ENCODE measurements around the gene SMPD3. TPM values are rescaled to one million over a fixed set of nuclear protein-coding genes. Genes with fewer than 3 reads are reported as not detected.

The SMPD3 gene
- total and polyA plus RNA-seq, 2 of the 4 experiments (the other 2 are of a cell fraction), result not detected

- DNase-seq, result no peak
- in situ Hi-C loops (cut with MboI; ENCODE audit: low sequenced_read_pairs), result no loop called here
- Histone ChIP-seq H3K9ac (ENCODE audit: low read depth, low read length) (no peak overlapping the region), H2AFZ (replicated peaks; ENCODE audit: low read length, poor library complexity) (no peak overlapping the region), H3K9me3 (ENCODE audit: control insufficient read depth, insufficient read depth, low read length) (no peaks in the 10 kb centered on the region), H2BK5ac (ENCODE audit: low read depth, low read length, poor library complexity, severe bottlenecking) (no peak overlapping the region), H3K4me2 (ENCODE audit: low read depth, low read length) (no peak overlapping the region), H3K36me3 (ENCODE audit: control insufficient read depth, insufficient read depth, low read length) (no peaks in the 10 kb centered on the region), H3K14ac (replicated peaks; ENCODE audit: low read depth, low read length) (no peak overlapping the region), H4K91ac (ENCODE audit: insufficient read depth, low read depth, low read length) (no peak overlapping the region), H2BK15ac (ENCODE audit: low read depth, low read length) (no peak overlapping the region), H3K23ac (ENCODE audit: low read depth, low read length) (no peak overlapping the region), H3K27me3 (ENCODE audit: control insufficient read depth, insufficient read depth, low read length) (peaks cover 48% of the 10 kb centered on the region), H4K20me1 (ENCODE audit: insufficient read depth, low read length) (no peaks in the 10 kb centered on the region), H3K27ac (ENCODE audit: insufficient read depth, low read length) (no peak overlapping the region), H3K18ac (ENCODE audit: low read depth, low read length) (no peak overlapping the region), H3K79me1 (ENCODE audit: low read depth in 1 of 2, low read length in 2 of 2) (no peaks in the 10 kb centered on the region), H4K5ac (ENCODE audit: low read depth, low read length) (no peak overlapping the region), H2AK9ac (replicated peaks; ENCODE audit: low read depth, low read length, poor library complexity) (no peak overlapping the region), H3K56ac (ENCODE audit: extremely low read depth, insufficient read depth, low read length) (no peak overlapping the region), H3K4me1 (ENCODE audit: control insufficient read depth, insufficient read depth, low read length) (no peaks in the 10 kb centered on the region), H3K4me3 (ENCODE audit: insufficient read depth, low read depth, low read length) (no peak overlapping the region), H4K8ac (ENCODE audit: low read depth in 2 of 2, low read length in 2 of 2) (no peak overlapping the region), H3K9me1 (ENCODE audit: insufficient read depth, low read length) (no peaks in the 10 kb centered on the region), H2BK20ac (ENCODE audit: low read depth, low read length) (no peak overlapping the region), H3K4ac (ENCODE audit: low read depth, low read length) (no peak overlapping the region), H2BK120ac (ENCODE audit: low read depth, low read length) (no peak overlapping the region), H2AK5ac (ENCODE audit: low read depth, low read length) (no peak overlapping the region)
- ChIA-PET CTCF (interaction anchor here (0.5 kb wide), 1 partner anchor 453 kb away, joined by 3 read pairs; no protein-coding TSS in a partner anchor), POLR2A (ENCODE audit: unreplicated experiment) (no interaction called here)
- no peak for ATAC-seq (ENCODE audit: low read depth)
- dilution Hi-C loops (cut with HindIII; ENCODE audit: low sequenced_read_pairs, unreplicated experiment), result no loop called here
- 95% methylated on average over 3 of the region's 8 CpGs; no CpG with 5 or more reads in 1 of the 2 experiments for WGBS, 2 experiments (ENCODE audit: extremely low coverage in 2 of 2, insufficient read length in 1 of 2)
- no TSS peak for BruUV-seq (replicated peaks)
- intact Hi-C loops (cut with micrococcal nuclease), result no loop called here
- no peak for TF ChIP-seq MXI1 (IDR thresholded peaks at IDR 0.05; ENCODE audit: borderline replicate concordance, low read depth, low read length)
- no peak for TF ChIP-seq ELK1 (IDR thresholded peaks at IDR 0.05; ENCODE audit: borderline replicate concordance, low read depth, low read length)
- TF ChIP-seq MAZ (IDR thresholded peaks at IDR 0.05; ENCODE audit: borderline replicate concordance, low read depth, low read length), result no peak
- TF ChIP-seq POLR2A (IDR thresholded peaks at IDR 0.05; ENCODE audit: low read depth, low read length), result no peak
- no peak for TF ChIP-seq CHD1 (IDR thresholded peaks at IDR 0.05; ENCODE audit: low read depth, low read length)
- TF ChIP-seq MAFK (IDR thresholded peaks at IDR 0.05; ENCODE audit: low read depth, low read length), result no peak
- no peak for TF ChIP-seq FOS (IDR thresholded peaks at IDR 0.05; ENCODE audit: low read depth, low read length)
- TF ChIP-seq RCOR1 (IDR thresholded peaks at IDR 0.05; ENCODE audit: insufficient replicate concordance, low read length), result no peak
- no peak for TF ChIP-seq CTCF (conservative IDR thresholded peaks at IDR 0.05; ENCODE audit: low read depth, low read length)
- TF ChIP-seq RFX5 (IDR thresholded peaks at IDR 0.05; ENCODE audit: low read depth, low read length), result no peak
- TF ChIP-seq NFE2L2 (IDR thresholded peaks at IDR 0.05; ENCODE audit: low read depth, low read length), result no peak
- no peak for TF ChIP-seq RAD21 (IDR thresholded peaks at IDR 0.05; ENCODE audit: low read length)
- TF ChIP-seq USF2 (IDR thresholded peaks at IDR 0.05; ENCODE audit: low read depth, low read length), result no peak
- no peak for TF ChIP-seq BHLHE40 (IDR thresholded peaks at IDR 0.05; ENCODE audit: low read depth, low read length)
- no peak for TF ChIP-seq CEBPB (IDR thresholded peaks at IDR 0.05; ENCODE audit: low read depth, low read length)
- TF ChIP-seq SMC3 (IDR thresholded peaks at IDR 0.05; ENCODE audit: low read depth, low read length), result no peak
These were observed 75.5 kb downstream of the SMPD3 start for GRCh38 chr16:68372806-68373205.

All from IMR-90 (cell line).